Mononuclear cell (primary cell): ENCODE measurements around the gene NIPBL. TPM values are rescaled to one million over a fixed set of nuclear protein-coding genes. Genes with fewer than 3 reads are reported as not detected.

Experiments used
- H3K27me3 ChIP-seq: 2 replicates; pipeline ENCODE4 v1.6.0; 2011; ENCODE audit warnings: low read length, control low read depth; ENCODE audit not compliant: insufficient read depth
- H3K4me1 ChIP-seq: 2 replicates; pipeline ENCODE4 v1.5.1; 2011; ENCODE audit warnings: mild to moderate bottlenecking, low read length, control low read depth; ENCODE audit not compliant: insufficient read depth
- H3K4me3 ChIP-seq: 2 replicates; pipeline ENCODE4 v1.5.1; 2011; ENCODE audit warnings: mild to moderate bottlenecking, low read length, moderate library complexity
- H3K9me3 ChIP-seq: 2 replicates; pipeline ENCODE4 v1.5.1; 2011; ENCODE audit warnings: low read depth, mild to moderate bottlenecking, control low read depth, low read length
- total RNA-seq: library from RNA; depleted of rRNA; stranded (reverse); fragments of >200 nt; gene quantifications from one replicate; pipeline ENCODE4 v1.2.3, GENCODE V29; 2012

NIPBL gene
- total RNA-seq, 1 donor, result 97.6 TPM

DNA sequence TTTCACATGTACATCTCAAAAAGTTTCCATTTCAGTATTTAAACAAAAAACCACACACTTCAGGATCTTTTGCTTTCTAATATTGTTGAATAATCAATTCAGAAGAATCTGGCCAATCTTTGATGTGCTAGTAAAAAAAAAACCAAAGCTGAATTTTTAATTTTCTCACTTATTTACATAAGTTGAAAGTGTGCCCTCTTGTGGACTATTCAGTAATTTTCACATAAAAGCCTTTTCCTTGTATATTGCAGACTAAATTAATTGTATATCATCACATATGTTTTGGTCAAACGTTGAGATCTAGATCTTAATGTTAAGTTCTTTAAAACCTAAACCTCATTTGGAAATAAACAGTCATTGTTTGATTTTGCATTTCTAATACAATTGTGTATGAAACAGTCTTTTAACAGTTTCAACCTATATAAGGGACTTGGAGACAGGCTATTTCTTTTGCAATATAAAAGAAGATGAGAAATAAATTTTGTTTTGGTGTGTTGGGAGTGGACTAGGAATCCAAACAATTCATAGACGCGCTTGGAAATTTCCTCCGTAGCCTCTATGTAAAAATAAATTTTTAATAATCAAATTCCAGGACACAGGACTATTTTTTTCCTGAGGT is 68.1 kb downstream of the NIPBL start:
- peaks cover under 1% of the 10 kb centered on the region for H3K4me1 ChIP-seq
- no peak overlapping the region for H3K4me3 ChIP-seq
- H3K9me3 ChIP-seq, result no peaks in the 10 kb centered on the region
- no peaks in the 10 kb centered on the region for H3K27me3 ChIP-seq

DNA sequence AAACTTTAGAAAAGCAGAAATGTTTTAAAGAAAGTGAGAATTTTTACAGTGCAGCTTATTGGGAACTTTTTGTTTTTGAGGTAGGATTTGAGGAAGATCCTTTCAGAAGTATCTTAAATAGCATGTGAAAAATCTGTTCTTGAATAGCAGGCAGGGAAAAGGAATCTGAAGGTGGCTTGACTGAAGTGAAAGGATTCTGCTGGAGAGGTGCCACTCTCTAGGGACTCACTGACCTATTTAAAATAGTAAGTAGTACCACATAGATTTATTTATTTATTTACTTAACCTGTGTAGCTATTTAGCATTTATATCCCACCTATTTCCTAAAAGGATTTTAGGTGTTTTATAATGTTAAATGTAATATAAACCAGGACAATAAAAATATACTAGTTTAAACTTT is 69.1 kb downstream of the NIPBL start:
- Histone ChIP-seq H3K4me1 (no peaks in the 10 kb centered on the region), H3K4me3 (no peak overlapping the region), H3K27me3 (no peaks in the 10 kb centered on the region)

GRCh38 chr5:36946101-36946500 is 69.5 kb downstream of the NIPBL start:
- Histone ChIP-seq H3K27me3 (no peaks in the 10 kb centered on the region), H3K4me3 (no peak overlapping the region), H3K9me3 (no peaks in the 10 kb centered on the region), H3K4me1 (no peaks in the 10 kb centered on the region)

More for the DNA sequence above, 69.1 kb downstream of the NIPBL start:
- no peaks in the 10 kb centered on the region for H3K9me3 ChIP-seq

- H3K27me3 ChIP-seq, result no peaks in the 10 kb centered on the region
- peaks cover 3% of the 10 kb centered on the region for H3K4me1 ChIP-seq
- H3K9me3 ChIP-seq, result no peaks in the 10 kb centered on the region
- H3K4me3 ChIP-seq, result no peak overlapping the region
These were observed 71.5 kb downstream of the NIPBL start for GRCh38 chr5:36948041-36948440.

DNA sequence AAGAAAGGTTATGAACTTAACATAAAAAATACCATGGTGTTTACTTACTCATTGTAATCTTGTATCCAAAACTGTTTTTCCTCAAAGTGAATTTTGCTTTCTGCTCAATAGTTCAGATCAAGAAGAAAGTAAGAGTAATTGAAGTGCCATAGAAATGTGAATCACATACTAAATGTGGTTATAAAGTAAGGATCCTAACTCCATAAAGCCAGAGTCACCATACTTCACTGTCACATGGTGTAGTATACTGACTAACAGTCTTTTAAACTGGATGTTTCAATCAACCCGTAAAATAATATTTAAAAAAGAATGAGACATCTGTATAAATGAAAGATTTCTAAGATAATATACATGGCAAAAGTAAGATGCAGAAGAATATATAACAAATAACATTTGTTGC is 72.1 kb downstream of the NIPBL start:
- Histone ChIP-seq H3K9me3 (no peaks in the 10 kb centered on the region), H3K4me1 (peaks cover 3% of the 10 kb centered on the region), H3K27me3 (no peaks in the 10 kb centered on the region), H3K4me3 (no peak overlapping the region)

- peaks cover 3% of the 10 kb centered on the region for H3K4me1 ChIP-seq
- no peaks in the 10 kb centered on the region for H3K9me3 ChIP-seq
- no peak overlapping the region for H3K4me3 ChIP-seq
- no peaks in the 10 kb centered on the region for H3K27me3 ChIP-seq
These were observed 73.0 kb downstream of the NIPBL start for GRCh38 chr5:36949593-36949992.

DNA sequence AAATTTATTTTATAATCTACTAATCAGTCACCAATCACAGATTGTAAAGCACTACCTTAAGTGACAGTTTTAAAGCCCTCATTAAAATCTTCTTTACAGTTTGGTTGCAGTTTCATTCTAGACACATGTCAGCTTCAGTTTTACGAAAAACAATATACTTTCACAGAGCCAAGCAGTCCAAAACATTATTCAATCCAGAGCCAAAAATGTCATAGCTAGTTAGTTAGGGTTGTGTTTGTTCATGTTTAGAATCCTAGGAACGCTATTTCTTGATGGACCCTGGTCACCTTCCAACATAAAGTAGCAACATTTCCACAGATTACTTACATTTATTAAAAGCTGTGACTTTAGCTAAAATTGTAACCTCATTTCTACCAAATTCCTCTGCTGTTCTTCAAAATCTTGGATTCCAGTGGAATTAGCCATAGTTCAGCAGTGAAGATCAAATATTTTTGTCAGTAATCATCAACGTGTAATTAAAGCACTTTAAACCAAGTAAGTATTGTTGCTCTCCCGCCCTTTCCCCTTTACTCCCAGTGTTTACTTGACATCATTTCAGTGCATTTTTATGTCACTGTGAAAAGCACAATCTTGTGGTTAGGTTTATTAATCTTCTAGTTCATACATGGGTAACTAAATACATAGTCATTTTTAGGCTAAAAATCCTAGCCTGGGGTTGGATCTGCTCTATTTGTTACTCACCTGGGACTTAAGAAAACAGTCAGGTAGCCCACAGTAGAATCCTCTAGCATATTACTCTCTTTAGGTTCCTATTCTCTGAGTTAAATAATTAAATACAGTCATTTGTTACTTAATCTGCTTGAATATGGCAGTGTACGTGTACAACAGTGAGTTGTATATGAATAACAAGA is 74.3 kb downstream of the NIPBL start:
- H3K4me3 ChIP-seq, result no peak overlapping the region
- H3K27me3 ChIP-seq, result no peaks in the 10 kb centered on the region
- H3K4me1 ChIP-seq, result peaks cover 3% of the 10 kb centered on the region
- H3K9me3 ChIP-seq, result no peaks in the 10 kb centered on the region

DNA sequence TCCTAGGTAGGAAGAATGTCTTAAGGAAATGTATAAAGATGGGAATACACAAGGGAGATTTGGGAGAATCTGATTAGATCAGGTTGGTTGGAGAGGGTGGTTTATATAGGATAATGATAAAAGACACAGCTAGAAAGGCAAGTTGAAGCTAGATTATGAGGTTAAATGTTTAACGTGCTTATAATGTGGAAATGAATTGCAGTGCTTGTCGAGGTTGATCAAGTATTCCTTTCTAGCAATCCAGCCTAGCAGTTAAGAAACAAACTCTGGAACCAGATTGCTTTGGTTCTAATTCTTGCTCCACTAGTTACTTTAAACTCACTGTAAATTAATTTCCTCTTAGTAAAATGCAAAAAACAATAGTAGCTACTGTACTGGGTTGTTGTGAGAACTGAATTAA is 76.5 kb downstream of the NIPBL start:
- no peaks in the 10 kb centered on the region for H3K9me3 ChIP-seq

GRCh38 chr5:36957953-36958537 is 81.5 kb downstream of the NIPBL start:
- Histone ChIP-seq H3K9me3 (no peaks in the 10 kb centered on the region), H3K4me3 (no peak overlapping the region), H3K4me1 (no peaks in the 10 kb centered on the region), H3K27me3 (no peaks in the 10 kb centered on the region)

More for the DNA sequence above, 76.5 kb downstream of the NIPBL start:
- H3K27me3 ChIP-seq, result no peaks in the 10 kb centered on the region
- peaks cover 3% of the 10 kb centered on the region for H3K4me1 ChIP-seq
- no peak overlapping the region for H3K4me3 ChIP-seq

GRCh38 chr5:36958612-36959011 is 82.0 kb downstream of the NIPBL start:
- no peaks in the 10 kb centered on the region for H3K4me1 ChIP-seq
- H3K9me3 ChIP-seq, result no peaks in the 10 kb centered on the region
- no peak overlapping the region for H3K4me3 ChIP-seq
- H3K27me3 ChIP-seq, result no peaks in the 10 kb centered on the region

- H3K4me3 ChIP-seq, result no peak overlapping the region
- H3K9me3 ChIP-seq, result no peaks in the 10 kb centered on the region
- H3K27me3 ChIP-seq, result no peaks in the 10 kb centered on the region
- no peaks in the 10 kb centered on the region for H3K4me1 ChIP-seq
These were observed 88.6 kb downstream of the NIPBL start for GRCh38 chr5:36965179-36965578.

- Histone ChIP-seq H3K27me3 (no peaks in the 10 kb centered on the region), H3K4me3 (no peak overlapping the region), H3K4me1 (no peaks in the 10 kb centered on the region), H3K9me3 (no peaks in the 10 kb centered on the region)
These were observed 93.3 kb downstream of the NIPBL start for GRCh38 chr5:36969700-36970395.

DNA sequence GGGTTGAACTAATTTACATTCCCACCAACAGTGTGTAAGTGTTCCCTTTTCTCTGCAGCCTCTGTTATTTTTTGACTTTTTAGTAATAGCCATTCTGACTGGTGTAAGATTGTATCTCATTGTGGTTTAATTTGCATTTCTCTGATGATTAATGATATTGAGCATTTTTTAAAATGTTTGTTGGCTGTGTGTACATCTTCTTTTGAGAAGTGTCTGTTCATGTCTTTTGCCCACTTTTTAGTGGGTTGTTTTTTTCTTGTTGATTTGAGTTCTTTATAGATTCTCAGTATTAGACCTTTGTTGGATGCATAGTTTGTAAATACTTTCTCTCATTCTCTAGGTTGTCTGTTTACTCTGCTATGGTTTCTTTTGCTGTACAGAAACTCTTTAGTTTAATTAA is 101.6 kb downstream of the NIPBL start:
- H3K27me3 ChIP-seq, result no peaks in the 10 kb centered on the region
- no peaks in the 10 kb centered on the region for H3K4me1 ChIP-seq
- no peak overlapping the region for H3K4me3 ChIP-seq
- no peaks in the 10 kb centered on the region for H3K9me3 ChIP-seq

GRCh38 chr5:36982146-36982545 is 105.6 kb downstream of the NIPBL start:
- H3K4me3 ChIP-seq, result no peak overlapping the region
- no peaks in the 10 kb centered on the region for H3K4me1 ChIP-seq
- H3K27me3 ChIP-seq, result no peaks in the 10 kb centered on the region
- H3K9me3 ChIP-seq, result no peaks in the 10 kb centered on the region

GRCh38 chr5:36985387-36985786 is 108.8 kb downstream of the NIPBL start:
- H3K4me1 ChIP-seq, result no peaks in the 10 kb centered on the region
- no peaks in the 10 kb centered on the region for H3K27me3 ChIP-seq
- no peak overlapping the region for H3K4me3 ChIP-seq
- no peaks in the 10 kb centered on the region for H3K9me3 ChIP-seq
